HEK293T (cell line): ENCODE data around the gene IRX3.

Experiments used
- BHLHE40 ChIP-seq: fragments of 450-650 bp; IDR thresholded peaks from 2 replicates; pipeline ENCODE4 v1.6.1; 2016; ENCODE audit warnings: mild to moderate bottlenecking, moderate library complexity, borderline replicate concordance
- ELF4 ChIP-seq: fragments of 450-650 bp; IDR thresholded peaks from 2 replicates; pipeline ENCODE4 v1.6.1; 2017; ENCODE audit warnings: antibody characterized with exemption
- FOXA1 ChIP-seq: fragments of 450-650 bp; IDR thresholded peaks from 2 replicates; pipeline ENCODE4 v1.6.1; 2016; ENCODE audit warnings: mild to moderate bottlenecking
- FOXK2 ChIP-seq: fragments of 450-650 bp; IDR thresholded peaks from 2 replicates; pipeline ENCODE4 v1.6.1; 2016; ENCODE audit warnings: mild to moderate bottlenecking
- FOXM1 ChIP-seq: fragments of 450-650 bp; IDR thresholded peaks from 2 replicates; pipeline ENCODE4 v1.6.1; 2017; ENCODE audit warnings: mild to moderate bottlenecking, borderline replicate concordance
- HDGF ChIP-seq: fragments of 450-650 bp; IDR thresholded peaks from 2 replicates; pipeline ENCODE4 v1.6.1; 2017; ENCODE audit warnings: antibody characterized with exemption, borderline replicate concordance
- LEF1 ChIP-seq: fragments of 450-650 bp; IDR thresholded peaks from 2 replicates; pipeline ENCODE4 v1.6.1; 2017; ENCODE audit warnings: mild to moderate bottlenecking, borderline replicate concordance
- SP1 ChIP-seq: fragments of 450-650 bp; IDR thresholded peaks from 2 replicates; pipeline ENCODE4 v1.6.1; 2017
- SUZ12 ChIP-seq: fragments of 450-650 bp; IDR thresholded peaks from 2 replicates; pipeline ENCODE4 v1.6.1; 2016; ENCODE audit warnings: mild to moderate bottlenecking
- TARDBP ChIP-seq: fragments of 450-650 bp; IDR thresholded peaks from 2 replicates; pipeline ENCODE4 v1.6.1; 2016
- ZNF384 ChIP-seq: fragments of 450-650 bp; IDR thresholded peaks from 2 replicates; pipeline ENCODE4 v1.6.1; 2016

DNA sequence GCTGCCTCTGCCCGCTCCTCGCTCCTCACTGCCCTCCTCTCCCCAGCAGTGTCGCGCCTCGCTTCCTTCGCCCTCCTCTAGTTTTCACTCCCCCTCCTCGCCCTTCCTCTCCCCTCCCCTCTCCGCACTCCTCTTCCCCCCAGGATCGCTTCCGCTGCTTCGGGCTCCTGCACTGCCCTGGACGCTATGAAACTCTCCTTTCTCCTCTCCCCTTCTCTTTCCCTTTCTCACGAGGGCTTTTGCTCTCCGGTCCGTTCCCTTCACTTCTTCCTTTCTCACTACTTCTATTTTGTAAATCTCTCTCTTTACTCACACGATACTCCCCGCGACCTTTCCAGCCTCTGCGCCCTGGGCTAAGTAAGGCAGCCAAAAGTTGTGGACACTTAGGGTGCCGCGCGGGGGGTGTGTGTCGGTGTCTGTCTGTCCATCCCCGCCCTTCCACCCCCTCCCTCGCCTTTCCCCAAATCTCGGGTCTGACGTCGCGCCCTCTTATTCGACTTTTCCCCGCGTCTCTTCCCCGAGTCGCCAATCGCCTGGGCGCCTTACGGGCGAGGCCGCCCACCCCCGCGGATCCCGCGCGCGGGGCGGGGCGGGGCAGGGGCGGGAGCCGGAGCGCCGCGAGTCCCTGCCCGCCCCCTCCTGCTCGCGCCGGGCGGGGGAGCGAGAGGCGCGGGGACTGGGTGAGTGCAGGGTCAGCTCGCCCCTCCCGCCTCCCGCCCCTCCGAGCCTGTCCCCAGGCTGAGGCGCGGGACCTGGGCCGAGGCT, at the start of gene IRX3:
- TF ChIP-seq SUZ12 (no peak), HDGF (no peak), LEF1 (no peak), FOXA1 (no peak), ZNF384 (no peak), SP1 (no peak), FOXM1 (no peak), ELF4 (no peak), BHLHE40 (no peak), FOXK2 (no peak), TARDBP (no peak)
